Panc1 (cell line): ENCODE results near the gene APOBEC2. TPM values are rescaled to one million over a fixed set of nuclear protein-coding genes. Genes with fewer than 3 reads are reported as not detected.

Source experiments
- ATAC-seq: fragments of 200-7000 bp; cut with Tn5 transposase; 2 replicates; pipeline ENCODE4 v1.9.1; 2020; ENCODE audit warnings: mild to moderate bottlenecking, moderate library complexity
- BruUV-seq: library from RNA; stranded (reverse); fragments of 400-500 nt; replicated peaks from 2 replicates; lab custom pipeline; 2021; lab: Mats Ljungman, UMichigan
- CTCF ChIA-PET: fragments of 300-600 bp; sonication (Branson Sonifier 250); formaldehyde crosslinking; loops from one replicate; lab custom pipeline; 2022; ENCODE audit warnings: antibody characterized with exemption; lab: Charles Lee
- POLR2A ChIA-PET: fragments of 300-600 bp; sonication (Branson Sonifier 250); formaldehyde crosslinking; loops from one replicate; lab custom pipeline; 2022; ENCODE audit warnings: antibody characterized with exemption; lab: Charles Lee
- DNase-seq: peaks from one replicate; pipeline ENCODE4 v3.0.0-alpha.2; 2010; ENCODE audit warnings: low read depth, low spot score
- H3K27ac ChIP-seq: 2 replicates; pipeline ENCODE4 v1.5.1; 2011; ENCODE audit warnings: mild to moderate bottlenecking, low read length, inconsistent platforms
- H3K27me3 ChIP-seq: fragments of 200-500 bp; sonication (Bioruptor generic); 2 replicates; pipeline ENCODE4 v1.6.0; 2014; ENCODE audit warnings: low read length, inconsistent platforms; ENCODE audit not compliant: control insufficient read depth, insufficient read depth
- H3K36me3 ChIP-seq: fragments of 200-500 bp; sonication (Bioruptor generic); 2 replicates; pipeline ENCODE4 v1.5.1; 2014; ENCODE audit warnings: inconsistent platforms, mild to moderate bottlenecking, low read length, moderate library complexity; ENCODE audit not compliant: control insufficient read depth, insufficient read depth
- H3K4me1 ChIP-seq: 2 replicates; pipeline ENCODE4 v1.5.1; 2011; ENCODE audit warnings: inconsistent platforms, mild to moderate bottlenecking, low read length, moderate library complexity; ENCODE audit not compliant: control insufficient read depth, insufficient read depth
- H3K4me3 ChIP-seq, 2 experiments: 2 replicates each; pipeline ENCODE4 v1.5.1; 2011 to 2012; ENCODE audit warnings: low read depth in 2 of 2, low read length in 2 of 2, mild to moderate bottlenecking in 2 of 2, inconsistent platforms in 1 of 2, moderate library complexity in 1 of 2
- H3K9me3 ChIP-seq: fragments of 200-500 bp; sonication (Bioruptor generic); 2 replicates; pipeline ENCODE4 v1.5.1; 2014; ENCODE audit warnings: low read depth, mild to moderate bottlenecking, inconsistent platforms, low read length, moderate library complexity; ENCODE audit not compliant: control insufficient read depth, insufficient read depth
- CTCF ChIP-seq: fragments of 450-650 bp; IDR thresholded peaks from 2 replicates; pipeline ENCODE4 v1.5.1; 2017; ENCODE audit warnings: mild to moderate bottlenecking
- POLR2AphosphoS5 ChIP-seq: IDR thresholded peaks from 2 replicates; pipeline ENCODE4 v1.6.1; 2012; ENCODE audit warnings: mild to moderate bottlenecking, low read depth, low read length, moderate library complexity
- REST ChIP-seq, 2 experiments: IDR thresholded peaks; 2 replicates each; pipeline ENCODE4 v1.6.1; 2011 to 2012; ENCODE audit warnings: low read depth in 2 of 2, control low read depth in 1 of 2, low read length in 1 of 2, mild to moderate bottlenecking in 1 of 2, moderate library complexity in 1 of 2; ENCODE audit not compliant: insufficient read depth in 1 of 2
- SIN3A ChIP-seq: IDR thresholded peaks from 2 replicates; pipeline ENCODE4 v1.6.1; 2012; ENCODE audit warnings: low read depth, mild to moderate bottlenecking, low read length, moderate library complexity, borderline replicate concordance; ENCODE audit not compliant: insufficient read depth
- TCF7L2 ChIP-seq: IDR thresholded peaks from 2 replicates; pipeline ENCODE4 v1.6.1; 2011; ENCODE audit warnings: mild to moderate bottlenecking, low read depth, low read length, inconsistent platforms
- in situ Hi-C: cut with HindIII; loops from 2 replicates; pipeline ENCODE4 v1.10.0; 2016; ENCODE audit warnings: low sequenced_read_pairs, low pct_unique_long_range_greater_than_20kb
- intact Hi-C: fragments of 100-400 bp; cut with micrococcal nuclease; formaldehyde crosslinking; loops from one replicate; pipeline ENCODE4 v1.10.0; 2022; ENCODE audit not compliant: unreplicated experiment
- total RNA-seq: library from RNA; stranded (reverse); gene quantifications from one replicate; pipeline ENCODE4 v1.2.1, GENCODE V29; 2021; ENCODE audit not compliant: unreplicated experiment

Gene APOBEC2
- total RNA-seq, 1 experiment from 2014 or later = not detected

- in situ Hi-C loops = no loop called here
- CTCF ChIA-PET = no interaction called here
Observed at GRCh38 chr6:41083072-41083471, 30.1 kb downstream of the APOBEC2 start.

GRCh38 chr6:41085182-41085581 lies 32.2 kb downstream of the APOBEC2 start:
- ATAC-seq = no peak
- no peak overlapping the region for H3K27ac ChIP-seq
- intact Hi-C loops = no loop called here
- H3K9me3 ChIP-seq = no peaks in the 10 kb centered on the region
- no peak overlapping the region for H3K4me3 ChIP-seq
- H3K27me3 ChIP-seq = no peaks in the 10 kb centered on the region
- TF ChIP-seq REST (IDR thresholded peaks at IDR 0.05; ENCODE audit: insufficient read depth in 1 of 2, low read depth in 2 of 2, low read length in 1 of 2) (no peak), POLR2AphosphoS5 (no peak), SIN3A (no peak), CTCF (no peak), TCF7L2 (no peak)
- no peak for DNase-seq
- CTCF ChIA-PET = no interaction called here
- POLR2A ChIA-PET = no interaction called here
- H3K36me3 ChIP-seq = peaks cover 32% of the 10 kb centered on the region
- in situ Hi-C loops = no loop called here
- no peaks in the 10 kb centered on the region for H3K4me1 ChIP-seq
- BruUV-seq = no TSS peak

More at GRCh38 chr6:41083072-41083471, 30.1 kb downstream of the APOBEC2 start:
- intact Hi-C loops = no loop called here
- no peak overlapping the region for H3K4me3 ChIP-seq
- H3K4me1 ChIP-seq = no peaks in the 10 kb centered on the region
- DNase-seq (no peak), ATAC-seq (no peak)
- no peak for TF ChIP-seq TCF7L2
- no peak for TF ChIP-seq REST (IDR thresholded peaks at IDR 0.05; ENCODE audit: insufficient read depth in 1 of 2, low read depth in 2 of 2, low read length in 1 of 2)
- TF ChIP-seq SIN3A = no peak
- no peak for TF ChIP-seq POLR2AphosphoS5
- TF ChIP-seq CTCF = no peak
- H3K27me3 ChIP-seq = no peaks in the 10 kb centered on the region
- no peak overlapping the region for H3K27ac ChIP-seq
- peaks cover 42% of the 10 kb centered on the region for H3K36me3 ChIP-seq
- no peaks in the 10 kb centered on the region for H3K9me3 ChIP-seq
- POLR2A ChIA-PET = no interaction called here
- no TSS peak for BruUV-seq
